ENCODE results near the gene WDR59. TPM values are rescaled to one million over a fixed set of nuclear protein-coding genes. Genes with fewer than 3 reads are reported as not detected.

The WDR59 gene
- total and polyA plus RNA-seq, 2 experiments from 2014 or later = 38.7 to 54.5 TPM

DNA sequence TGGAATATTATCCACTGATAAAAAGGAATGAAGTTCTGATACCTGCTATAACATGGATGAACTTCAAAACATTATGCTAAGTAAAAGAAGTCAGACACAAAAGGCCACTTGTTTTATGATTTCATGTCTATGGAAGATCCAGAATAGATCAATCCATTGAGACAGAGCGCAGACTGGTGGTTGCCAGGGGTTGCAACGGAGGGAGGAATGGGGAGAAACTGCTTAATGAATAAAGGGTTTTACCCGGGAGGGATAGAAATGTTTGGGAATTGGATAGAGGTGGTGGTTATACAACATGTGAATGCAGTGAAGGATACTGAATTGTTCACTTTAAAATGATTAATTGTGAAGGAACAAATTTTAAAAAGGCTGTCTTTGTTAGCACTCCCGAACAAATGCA, 30.2 kb downstream of the WDR59 start:
- peaks cover 62% of the 10 kb centered on the region; the same call in 2 of the 3 replicates for H3K36me3 Mint-ChIP-seq (ENCODE audit: low read depth)
- Histone ChIP-seq H3K9me2 (ENCODE audit: insufficient read depth) (no peaks in the 10 kb centered on the region), H3K4me1 (ENCODE audit: insufficient read depth) (peaks cover 20% of the 10 kb centered on the region), H3K27me3 (ENCODE audit: insufficient read depth) (no peaks in the 10 kb centered on the region), H3K4me3 (no peak overlapping the region), H3K4me2 (no peak overlapping the region), H3F3A (replicated peaks; ENCODE audit: low read depth) (no peaks in the 10 kb centered on the region), H3K79me2 (replicated peaks; ENCODE audit: insufficient read depth) (no peaks in the 10 kb centered on the region; the same call in 1 of the 2 replicates), H2AFZ (no peak overlapping the region), H3K36me3 (ENCODE audit: insufficient read depth) (peaks cover 14% of the 10 kb centered on the region), H3K27ac (ENCODE audit: low read depth) (0 out of 2 replicates have a peak overlapping the region, but pooled peaks have one; percentile 32), H4K20me1 (replicated peaks; ENCODE audit: insufficient read depth) (peaks cover 23% of the 10 kb centered on the region; the same call in 1 of the 2 replicates)
- no peak for ATAC-seq
- H3K27ac Mint-ChIP-seq = no peak overlapping the region
- DNase-seq (ENCODE audit: low spot score) = no peak
- no peak overlapping the region for H3K4me3 Mint-ChIP-seq
- peaks cover 24% of the 10 kb centered on the region for H3K4me1 Mint-ChIP-seq
- H3K9me3 Mint-ChIP-seq = no peaks in the 10 kb centered on the region
- peaks cover 8% of the 10 kb centered on the region for H3K27me3 Mint-ChIP-seq (ENCODE audit: insufficient read depth, low read depth, poor library complexity)
- TF ChIP-seq STAT1 (IDR thresholded peaks at IDR 0.05; ENCODE audit: unreplicated experiment) = no peak
- peak; percentile 15 to 16; a peak in 2 of 4 replicates for TF ChIP-seq CTCF (conservative IDR thresholded peaks at IDR 0.05; ENCODE audit: low read depth in 2 of 2)

DNA sequence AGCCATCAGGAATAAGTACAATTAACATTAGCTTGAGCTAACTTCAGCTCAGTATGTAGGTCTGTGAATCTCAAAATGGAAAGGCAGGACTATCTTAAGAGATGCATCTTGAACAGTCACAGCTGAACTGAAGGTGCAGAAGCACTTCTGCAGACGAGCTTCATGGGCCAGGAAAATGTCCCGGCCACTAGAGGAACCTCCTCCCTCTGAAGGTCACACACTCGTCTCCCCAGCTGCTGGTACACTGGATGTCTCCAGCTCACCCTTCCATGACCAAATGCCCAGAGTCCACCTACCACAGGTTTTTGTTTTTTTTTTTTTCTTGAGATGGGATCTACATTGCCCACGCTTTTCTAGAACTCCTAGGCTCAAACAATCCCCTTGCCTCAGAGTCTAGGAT, 33.2 kb downstream of the WDR59 start:
- Histone ChIP-seq H3K9me2 (ENCODE audit: insufficient read depth) (no peaks in the 10 kb centered on the region), H3K4me1 (ENCODE audit: insufficient read depth) (peaks cover 7% of the 10 kb centered on the region), H4K20me1 (replicated peaks; ENCODE audit: insufficient read depth) (peaks cover 4% of the 10 kb centered on the region; the same call in 1 of the 2 replicates), H2AFZ (no peak overlapping the region), H3K4me2 (no peak overlapping the region), H3K79me2 (replicated peaks; ENCODE audit: insufficient read depth) (no peaks in the 10 kb centered on the region; the same call in 1 of the 2 replicates), H3K27ac (ENCODE audit: low read depth) (no peak overlapping the region), H3K27me3 (ENCODE audit: insufficient read depth) (no peaks in the 10 kb centered on the region), H3F3A (replicated peaks; ENCODE audit: low read depth) (no peaks in the 10 kb centered on the region), H3K4me3 (no peak overlapping the region), H3K36me3 (ENCODE audit: insufficient read depth) (peaks cover 19% of the 10 kb centered on the region)
- H3K36me3 Mint-ChIP-seq (ENCODE audit: low read depth) = peaks cover 68% of the 10 kb centered on the region
- H3K27ac Mint-ChIP-seq = no peak overlapping the region
- DNase-seq (ENCODE audit: low spot score) = no peak
- no peak for TF ChIP-seq ZNF462 (CRISPR knock-in tag; IDR thresholded peaks at IDR 0.05)
- TF ChIP-seq ZNF331 (CRISPR knock-in tag; IDR thresholded peaks at IDR 0.05; ENCODE audit: low read depth) = no peak
- TF ChIP-seq CREB1 (CRISPR knock-in tag; IDR thresholded peaks at IDR 0.05; ENCODE audit: low read depth) = no peak
- TF ChIP-seq EZH2 (IDR thresholded peaks at IDR 0.05; ENCODE audit: low read depth, unreplicated experiment) = no peak
- TF ChIP-seq JUNB (IDR thresholded peaks at IDR 0.05; ENCODE audit: unreplicated experiment) = no peak
- TF ChIP-seq POLR2AphosphoS5 (IDR thresholded peaks at IDR 0.05; ENCODE audit: low read depth) = no peak
- TF ChIP-seq, protein P1, sequence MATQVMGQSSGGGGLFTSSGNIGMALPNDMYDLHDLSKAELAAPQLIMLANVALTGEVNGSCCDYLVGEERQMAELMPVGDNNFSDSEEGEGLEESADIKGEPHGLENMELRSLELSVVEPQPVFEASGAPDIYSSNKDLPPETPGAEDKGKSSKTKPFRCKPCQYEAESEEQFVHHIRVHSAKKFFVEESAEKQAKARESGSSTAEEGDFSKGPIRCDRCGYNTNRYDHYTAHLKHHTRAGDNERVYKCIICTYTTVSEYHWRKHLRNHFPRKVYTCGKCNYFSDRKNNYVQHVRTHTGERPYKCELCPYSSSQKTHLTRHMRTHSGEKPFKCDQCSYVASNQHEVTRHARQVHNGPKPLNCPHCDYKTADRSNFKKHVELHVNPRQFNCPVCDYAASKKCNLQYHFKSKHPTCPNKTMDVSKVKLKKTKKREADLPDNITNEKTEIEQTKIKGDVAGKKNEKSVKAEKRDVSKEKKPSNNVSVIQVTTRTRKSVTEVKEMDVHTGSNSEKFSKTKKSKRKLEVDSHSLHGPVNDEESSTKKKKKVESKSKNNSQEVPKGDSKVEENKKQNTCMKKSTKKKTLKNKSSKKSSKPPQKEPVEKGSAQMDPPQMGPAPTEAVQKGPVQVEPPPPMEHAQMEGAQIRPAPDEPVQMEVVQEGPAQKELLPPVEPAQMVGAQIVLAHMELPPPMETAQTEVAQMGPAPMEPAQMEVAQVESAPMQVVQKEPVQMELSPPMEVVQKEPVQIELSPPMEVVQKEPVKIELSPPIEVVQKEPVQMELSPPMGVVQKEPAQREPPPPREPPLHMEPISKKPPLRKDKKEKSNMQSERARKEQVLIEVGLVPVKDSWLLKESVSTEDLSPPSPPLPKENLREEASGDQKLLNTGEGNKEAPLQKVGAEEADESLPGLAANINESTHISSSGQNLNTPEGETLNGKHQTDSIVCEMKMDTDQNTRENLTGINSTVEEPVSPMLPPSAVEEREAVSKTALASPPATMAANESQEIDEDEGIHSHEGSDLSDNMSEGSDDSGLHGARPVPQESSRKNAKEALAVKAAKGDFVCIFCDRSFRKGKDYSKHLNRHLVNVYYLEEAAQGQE (IDR thresholded peaks at IDR 0.05; ENCODE audit: unreplicated experiment) = no peak
- H3K27me3 Mint-ChIP-seq (ENCODE audit: insufficient read depth, low read depth, poor library complexity) = peaks cover 5% of the 10 kb centered on the region
- ATAC-seq = no peak
- peaks cover 6% of the 10 kb centered on the region; the same call in 2 of the 3 replicates for H3K4me1 Mint-ChIP-seq
- no peak overlapping the region for H3K4me3 Mint-ChIP-seq
- no peaks in the 10 kb centered on the region for H3K9me3 Mint-ChIP-seq
